ENCODE results near the gene SWSAP1. TPM values are rescaled to one million over a fixed set of nuclear protein-coding genes. Genes with fewer than 3 reads are reported as not detected.

SWSAP1 gene
- total RNA-seq, 1 experiment from 2014 or later: 3.0 TPM

DNA sequence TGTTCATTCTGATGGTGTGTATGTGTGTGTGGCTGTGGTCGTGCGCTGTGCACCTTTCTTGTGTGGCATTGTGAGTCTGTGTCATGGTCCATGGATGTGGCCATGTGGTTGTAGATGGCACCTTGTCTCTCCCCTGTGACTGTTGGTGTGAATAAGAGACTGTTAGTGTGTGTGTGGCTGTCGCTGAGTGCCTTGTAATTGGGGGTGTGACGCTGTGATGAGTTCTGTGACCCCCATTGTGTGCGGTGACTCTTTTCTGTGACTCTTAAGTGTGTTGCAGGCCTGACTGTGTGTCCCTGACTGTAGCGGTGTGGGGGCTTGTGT, 18.4 kb upstream of the SWSAP1 start (continued):
- TF ChIP-seq ZMAT4 (CRISPR knock-in tag; IDR thresholded peaks at IDR 0.05) (no peak), MAX (CRISPR knock-in tag; IDR thresholded peaks at IDR 0.05) (no peak), TEAD4 (CRISPR knock-in tag; IDR thresholded peaks at IDR 0.05) (no peak), ZSCAN18 (CRISPR knock-in tag; IDR thresholded peaks at IDR 0.05) (no peak), CTCF (IDR thresholded peaks at IDR 0.05) (no peak), JUN (CRISPR knock-in tag; IDR thresholded peaks at IDR 0.05) (no peak), CDX4 (CRISPR knock-in tag; IDR thresholded peaks at IDR 0.05; ENCODE audit: borderline replicate concordance) (no peak)
- TF ChIP-seq, protein P1, sequence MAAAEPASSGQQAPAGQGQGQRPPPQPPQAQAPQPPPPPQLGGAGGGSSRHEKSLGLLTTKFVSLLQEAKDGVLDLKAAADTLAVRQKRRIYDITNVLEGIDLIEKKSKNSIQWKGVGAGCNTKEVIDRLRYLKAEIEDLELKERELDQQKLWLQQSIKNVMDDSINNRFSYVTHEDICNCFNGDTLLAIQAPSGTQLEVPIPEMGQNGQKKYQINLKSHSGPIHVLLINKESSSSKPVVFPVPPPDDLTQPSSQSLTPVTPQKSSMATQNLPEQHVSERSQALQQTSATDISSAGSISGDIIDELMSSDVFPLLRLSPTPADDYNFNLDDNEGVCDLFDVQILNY (CRISPR knock-in tag; IDR thresholded peaks at IDR 0.05): no peak

DNA sequence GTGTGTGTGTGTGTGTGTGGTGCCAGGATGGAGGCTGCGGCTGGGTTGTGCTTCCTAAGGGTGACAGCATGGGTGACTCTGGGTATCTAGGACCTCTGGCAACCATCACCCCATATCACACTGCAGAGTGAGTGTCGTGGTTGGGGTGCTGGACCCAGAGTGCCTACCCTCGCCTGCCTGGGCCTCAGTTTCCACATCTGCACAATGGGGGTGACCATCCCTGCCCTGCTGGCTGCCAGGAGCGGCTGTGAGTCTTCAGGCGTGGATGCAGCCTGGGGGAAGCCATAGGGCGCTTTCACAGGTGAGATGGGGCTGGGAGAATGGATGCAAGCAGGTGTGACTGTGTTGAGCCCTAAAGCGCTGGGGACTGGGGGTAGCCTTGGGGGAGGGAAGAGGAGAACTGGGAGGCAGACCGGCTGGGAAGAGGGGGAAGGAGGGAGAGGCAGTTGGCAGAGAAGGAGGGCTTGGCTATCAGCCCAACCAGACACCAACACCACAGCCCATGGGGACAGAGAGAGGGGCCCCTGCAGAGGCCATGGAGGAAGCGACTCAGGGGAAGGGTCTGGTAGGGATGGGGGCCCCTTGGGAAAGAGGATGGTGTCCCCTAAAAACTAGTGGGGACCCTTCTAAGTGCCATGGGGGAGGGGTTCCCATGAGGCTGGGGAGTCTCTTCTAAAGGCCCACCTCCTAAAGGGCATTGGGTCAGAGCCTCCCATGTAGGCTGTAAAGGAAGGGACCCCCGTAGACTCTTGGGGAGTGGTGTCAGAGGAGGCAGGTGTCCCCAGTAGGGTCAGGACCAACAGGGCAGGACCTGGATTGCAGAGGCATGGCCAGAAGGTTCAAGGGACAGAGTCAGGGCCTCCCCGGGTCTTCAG, 17.6 kb upstream of the SWSAP1 start:
- POLR2A ChIA-PET: no interaction called here
- peaks cover 78% of the 10 kb centered on the region for H3K27me3 Mint-ChIP-seq (ENCODE audit: low read depth)
- ATAC-seq (no peak), DNase-seq (ENCODE audit: low spot score) (no peak)
- H3K27ac Mint-ChIP-seq: no peak overlapping the region
- H3K36me3 Mint-ChIP-seq: no peaks in the 10 kb centered on the region
- H3K9me3 Mint-ChIP-seq: no peaks in the 10 kb centered on the region
- 0 out of 2 replicates have a peak overlapping the region, but pooled peaks have one; percentile 75 for H3K4me3 Mint-ChIP-seq
- TF ChIP-seq, protein P2, sequence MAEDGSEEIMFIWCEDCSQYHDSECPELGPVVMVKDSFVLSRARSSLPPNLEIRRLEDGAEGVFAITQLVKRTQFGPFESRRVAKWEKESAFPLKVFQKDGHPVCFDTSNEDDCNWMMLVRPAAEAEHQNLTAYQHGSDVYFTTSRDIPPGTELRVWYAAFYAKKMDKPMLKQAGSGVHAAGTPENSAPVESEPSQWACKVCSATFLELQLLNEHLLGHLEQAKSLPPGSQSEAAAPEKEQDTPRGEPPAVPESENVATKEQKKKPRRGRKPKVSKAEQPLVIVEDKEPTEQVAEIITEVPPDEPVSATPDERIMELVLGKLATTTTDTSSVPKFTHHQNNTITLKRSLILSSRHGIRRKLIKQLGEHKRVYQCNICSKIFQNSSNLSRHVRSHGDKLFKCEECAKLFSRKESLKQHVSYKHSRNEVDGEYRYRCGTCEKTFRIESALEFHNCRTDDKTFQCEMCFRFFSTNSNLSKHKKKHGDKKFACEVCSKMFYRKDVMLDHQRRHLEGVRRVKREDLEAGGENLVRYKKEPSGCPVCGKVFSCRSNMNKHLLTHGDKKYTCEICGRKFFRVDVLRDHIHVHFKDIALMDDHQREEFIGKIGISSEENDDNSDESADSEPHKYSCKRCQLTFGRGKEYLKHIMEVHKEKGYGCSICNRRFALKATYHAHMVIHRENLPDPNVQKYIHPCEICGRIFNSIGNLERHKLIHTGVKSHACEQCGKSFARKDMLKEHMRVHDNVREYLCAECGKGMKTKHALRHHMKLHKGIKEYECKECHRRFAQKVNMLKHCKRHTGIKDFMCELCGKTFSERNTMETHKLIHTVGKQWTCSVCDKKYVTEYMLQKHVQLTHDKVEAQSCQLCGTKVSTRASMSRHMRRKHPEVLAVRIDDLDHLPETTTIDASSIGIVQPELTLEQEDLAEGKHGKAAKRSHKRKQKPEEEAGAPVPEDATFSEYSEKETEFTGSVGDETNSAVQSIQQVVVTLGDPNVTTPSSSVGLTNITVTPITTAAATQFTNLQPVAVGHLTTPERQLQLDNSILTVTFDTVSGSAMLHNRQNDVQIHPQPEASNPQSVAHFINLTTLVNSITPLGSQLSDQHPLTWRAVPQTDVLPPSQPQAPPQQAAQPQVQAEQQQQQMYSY (CRISPR knock-in tag; IDR thresholded peaks at IDR 0.05): no peak
- TF ChIP-seq NR1H2 (CRISPR knock-in tag; IDR thresholded peaks at IDR 0.05) (no peak), CDX4 (CRISPR knock-in tag; IDR thresholded peaks at IDR 0.05; ENCODE audit: borderline replicate concordance) (no peak), ZNF423 (CRISPR knock-in tag; IDR thresholded peaks at IDR 0.05) (no peak), JAZF1 (CRISPR knock-in tag; IDR thresholded peaks at IDR 0.05) (no peak)
- peaks cover 18% of the 10 kb centered on the region for H3K4me1 Mint-ChIP-seq
- CTCF ChIA-PET: no interaction called here

Data from WTC11 (cell line).